ENCODE results near the gene JDP2. TPM values are rescaled to one million over a fixed set of nuclear protein-coding genes. Genes with fewer than 3 reads are reported as not detected.

Gene JDP2
- total RNA-seq, 1 donor from 2014 or later, result 43.2 TPM

- DNase-seq (ENCODE audit: low spot score), result peak; percentile 17
These were observed 54.5 kb downstream of the JDP2 start for GRCh38 chr14:75482366-75482765.

- no peak for DNase-seq (ENCODE audit: low spot score)
These were observed 57.0 kb downstream of the JDP2 start for GRCh38 chr14:75484711-75485429.

GRCh38 chr14:75486318-75486717 is 58.5 kb downstream of the JDP2 start:
- DNase-seq (ENCODE audit: low spot score), result no peak

GRCh38 chr14:75487155-75487671 is 59.4 kb downstream of the JDP2 start:
- DNase-seq (ENCODE audit: low spot score), result peak; percentile 26

- no peak for DNase-seq (ENCODE audit: low spot score)
These were observed 61.6 kb downstream of the JDP2 start for GRCh38 chr14:75489480-75489837.

GRCh38 chr14:75491376-75491978 is 63.7 kb downstream of the JDP2 start:
- no peak for DNase-seq (ENCODE audit: low spot score)

GRCh38 chr14:75492832-75493591 is 65.2 kb downstream of the JDP2 start:
- DNase-seq (ENCODE audit: low spot score), result no peak

GRCh38 chr14:75493592-75494087 is 65.8 kb downstream of the JDP2 start:
- DNase-seq (ENCODE audit: low spot score), result peak; percentile 28

GRCh38 chr14:75494896-75495295 is 67.1 kb downstream of the JDP2 start:
- no peak for DNase-seq (ENCODE audit: low spot score)

GRCh38 chr14:75495399-75495798 is 67.6 kb downstream of the JDP2 start:
- DNase-seq (ENCODE audit: low spot score), result no peak

- no peak for DNase-seq (ENCODE audit: low spot score)
These were observed 68.1 kb downstream of the JDP2 start for GRCh38 chr14:75495882-75496281.

GRCh38 chr14:75496755-75497154 is 68.9 kb downstream of the JDP2 start:
- DNase-seq (ENCODE audit: low spot score), result no peak

GRCh38 chr14:75497191-75497590 is 69.4 kb downstream of the JDP2 start:
- DNase-seq (ENCODE audit: low spot score), result no peak

GRCh38 chr14:75497701-75498100 is 69.9 kb downstream of the JDP2 start:
- no peak for DNase-seq (ENCODE audit: low spot score)

GRCh38 chr14:75499084-75499875 is 71.5 kb downstream of the JDP2 start:
- DNase-seq (ENCODE audit: low spot score), result no peak

- DNase-seq (ENCODE audit: low spot score), result no peak
These were observed 73.3 kb downstream of the JDP2 start for GRCh38 chr14:75501080-75501479.

- no peak for DNase-seq (ENCODE audit: low spot score)
These were observed 76.6 kb downstream of the JDP2 start for GRCh38 chr14:75504411-75504810.

GRCh38 chr14:75506930-75507329 is 79.1 kb downstream of the JDP2 start:
- no peak for DNase-seq (ENCODE audit: low spot score)

GRCh38 chr14:75510547-75510946 is 82.7 kb downstream of the JDP2 start:
- DNase-seq (ENCODE audit: low spot score), result no peak

- no peak for DNase-seq (ENCODE audit: low spot score)
These were observed 83.4 kb downstream of the JDP2 start for GRCh38 chr14:75511201-75511600.

- no peak for DNase-seq (ENCODE audit: low spot score)
These were observed 86.3 kb downstream of the JDP2 start for GRCh38 chr14:75513911-75514672.
